Measurements from ENCODE around the gene GOPC.
"Not testable (repeated sequence)": the region's sequence is repeated elsewhere in the genome, so short reads cannot be mapped to it uniquely, and the experiment has no call there.

The GOPC gene

GRCh38 chr6:117530467-117531242 is 71.7 kb downstream of the GOPC start:
- DNase-seq (ENCODE audit: low spot score), result no peak
- Histone ChIP-seq H3K27ac (peak overlapping the region in 1 of 2 donors; percentile 58), H3K4me3 (no peak overlapping the region)
- TF ChIP-seq CTCF (IDR thresholded peaks at IDR 0.05), result no peak

GRCh38 chr6:117525607-117526006 is 76.7 kb downstream of the GOPC start:
- Histone ChIP-seq H3K27ac (no peak overlapping the region), H3K4me3 (no peak overlapping the region)
- TF ChIP-seq CTCF (IDR thresholded peaks at IDR 0.05), result no peak
- no peak for DNase-seq (ENCODE audit: low spot score)

- DNase-seq (ENCODE audit: low spot score), result no peak
Measured at GRCh38 chr6:117521791-117522502, 80.4 kb downstream of the GOPC start.

GRCh38 chr6:117520603-117521395 is 81.5 kb downstream of the GOPC start:
- TF ChIP-seq CTCF (IDR thresholded peaks at IDR 0.05), result no peak
- no peak for DNase-seq (ENCODE audit: low spot score)
- Histone ChIP-seq H3K4me3 (no peak overlapping the region), H3K27ac (no peak overlapping the region)

More at GRCh38 chr6:117521791-117522502, 80.4 kb downstream of the GOPC start:
- Histone ChIP-seq H3K4me3 (no peak overlapping the region), H3K27ac (no peak overlapping the region)
- no peak for TF ChIP-seq CTCF (IDR thresholded peaks at IDR 0.05)

- H3K4me3 ChIP-seq, result no peak overlapping the region
- no peak overlapping the region for H3K27ac ChIP-seq
- DNase-seq (ENCODE audit: low spot score), result no peak
- no peak for TF ChIP-seq CTCF (IDR thresholded peaks at IDR 0.05)
Measured at GRCh38 chr6:117518870-117519269, 83.4 kb downstream of the GOPC start.

GRCh38 chr6:117517995-117518394 is 84.3 kb downstream of the GOPC start:
- H3K27ac ChIP-seq; DNase-seq (ENCODE audit: low spot score); H3K4me3 ChIP-seq: not testable (repeated sequence)

GRCh38 chr6:117515326-117515725 is 87.0 kb downstream of the GOPC start:
- TF ChIP-seq CTCF (IDR thresholded peaks at IDR 0.05), result no peak
- DNase-seq (ENCODE audit: low spot score), result no peak
- H3K4me3 ChIP-seq, result no peak overlapping the region
- H3K27ac ChIP-seq, result no peak overlapping the region

Data from coronary artery (tissue), 2 donors.